Astrocyte (in vitro differentiated cells and primary cell): ENCODE measurements around the gene GALK2.

Experiments
- EZH2 ChIP-seq: IDR thresholded peaks from 2 replicates; pipeline ENCODE4 v1.6.1; 2012; ENCODE audit warnings: mild to moderate bottlenecking, low read length, inconsistent platforms; ENCODE audit not compliant: insufficient read depth
- TF ChIP-seq, protein P1 (sequence below): IDR thresholded peaks from 2 replicates; pipeline ENCODE4 v1.5.1; 2011; ENCODE audit warnings: low read depth, mild to moderate bottlenecking, inconsistent platforms, low read length, moderate library complexity; ENCODE audit not compliant: insufficient read depth

DNA sequence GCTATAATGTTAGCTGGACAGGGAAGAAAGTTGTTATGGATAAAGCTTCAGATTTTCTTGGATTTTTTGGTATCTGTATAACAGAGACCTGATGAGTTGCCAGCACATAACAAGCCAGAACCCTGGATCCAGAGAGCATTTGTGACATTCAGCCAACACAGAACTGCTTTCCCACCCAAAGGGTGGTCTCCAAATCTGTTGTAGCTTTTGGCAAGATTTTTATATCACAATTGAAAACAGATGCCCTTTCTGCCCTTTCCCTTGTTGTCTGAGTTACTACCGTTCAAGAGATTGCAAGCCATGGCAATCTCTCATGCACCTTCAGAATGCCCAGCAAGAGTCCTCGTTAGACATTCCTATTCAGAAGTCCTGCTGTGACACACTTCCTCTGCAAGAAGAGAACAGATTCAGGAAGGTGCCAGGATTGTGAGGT, 145.4 kb downstream of the GALK2 start:
- TF ChIP-seq, protein P1, sequence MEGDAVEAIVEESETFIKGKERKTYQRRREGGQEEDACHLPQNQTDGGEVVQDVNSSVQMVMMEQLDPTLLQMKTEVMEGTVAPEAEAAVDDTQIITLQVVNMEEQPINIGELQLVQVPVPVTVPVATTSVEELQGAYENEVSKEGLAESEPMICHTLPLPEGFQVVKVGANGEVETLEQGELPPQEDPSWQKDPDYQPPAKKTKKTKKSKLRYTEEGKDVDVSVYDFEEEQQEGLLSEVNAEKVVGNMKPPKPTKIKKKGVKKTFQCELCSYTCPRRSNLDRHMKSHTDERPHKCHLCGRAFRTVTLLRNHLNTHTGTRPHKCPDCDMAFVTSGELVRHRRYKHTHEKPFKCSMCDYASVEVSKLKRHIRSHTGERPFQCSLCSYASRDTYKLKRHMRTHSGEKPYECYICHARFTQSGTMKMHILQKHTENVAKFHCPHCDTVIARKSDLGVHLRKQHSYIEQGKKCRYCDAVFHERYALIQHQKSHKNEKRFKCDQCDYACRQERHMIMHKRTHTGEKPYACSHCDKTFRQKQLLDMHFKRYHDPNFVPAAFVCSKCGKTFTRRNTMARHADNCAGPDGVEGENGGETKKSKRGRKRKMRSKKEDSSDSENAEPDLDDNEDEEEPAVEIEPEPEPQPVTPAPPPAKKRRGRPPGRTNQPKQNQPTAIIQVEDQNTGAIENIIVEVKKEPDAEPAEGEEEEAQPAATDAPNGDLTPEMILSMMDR = no peak
- TF ChIP-seq EZH2 = no peak
